Germinal center (tissue), 1 donor: ENCODE measurements around the gene BRD4.

ENCODE experiments used
- DNase-seq: peaks from one replicate; pipeline ENCODE4 v3.0.0; 2012; ENCODE audit warnings: mixed read lengths, low spot score

Gene BRD4

DNA sequence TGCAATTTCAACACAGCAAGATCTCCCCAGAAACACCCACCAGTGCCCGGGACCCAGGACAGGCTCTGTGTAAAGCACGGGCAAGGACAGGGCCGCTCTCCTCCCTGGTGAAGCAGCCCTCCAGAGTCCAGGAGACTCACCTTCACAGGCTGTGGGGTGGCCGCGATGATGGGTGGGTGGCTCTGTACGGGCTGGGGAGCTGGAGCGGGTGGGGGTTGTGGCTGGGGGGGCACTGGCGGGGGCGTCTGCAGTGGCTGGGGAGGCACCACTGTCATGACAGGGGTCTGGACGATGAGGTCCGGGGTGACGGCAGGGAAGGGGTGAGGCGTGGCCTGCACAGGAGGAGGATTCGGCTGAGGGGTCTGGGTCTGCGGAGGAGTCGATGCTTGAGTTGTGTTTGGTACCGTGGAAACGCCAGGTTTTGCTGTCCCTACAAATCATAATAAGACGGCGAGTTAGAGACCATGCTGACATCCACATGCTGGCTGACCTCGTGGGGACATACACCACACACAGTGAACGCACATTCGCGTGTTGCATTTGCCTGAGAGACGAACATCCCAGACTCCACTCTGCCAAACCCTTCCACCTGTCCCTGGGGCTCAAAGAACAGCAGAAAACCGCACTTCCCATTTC, 67.0 kb downstream of the BRD4 start:
- DNase-seq, result no peak

GRCh38 chr19:15264933-15265206, 67.5 kb downstream of the BRD4 start:
- no peak for DNase-seq

DNA sequence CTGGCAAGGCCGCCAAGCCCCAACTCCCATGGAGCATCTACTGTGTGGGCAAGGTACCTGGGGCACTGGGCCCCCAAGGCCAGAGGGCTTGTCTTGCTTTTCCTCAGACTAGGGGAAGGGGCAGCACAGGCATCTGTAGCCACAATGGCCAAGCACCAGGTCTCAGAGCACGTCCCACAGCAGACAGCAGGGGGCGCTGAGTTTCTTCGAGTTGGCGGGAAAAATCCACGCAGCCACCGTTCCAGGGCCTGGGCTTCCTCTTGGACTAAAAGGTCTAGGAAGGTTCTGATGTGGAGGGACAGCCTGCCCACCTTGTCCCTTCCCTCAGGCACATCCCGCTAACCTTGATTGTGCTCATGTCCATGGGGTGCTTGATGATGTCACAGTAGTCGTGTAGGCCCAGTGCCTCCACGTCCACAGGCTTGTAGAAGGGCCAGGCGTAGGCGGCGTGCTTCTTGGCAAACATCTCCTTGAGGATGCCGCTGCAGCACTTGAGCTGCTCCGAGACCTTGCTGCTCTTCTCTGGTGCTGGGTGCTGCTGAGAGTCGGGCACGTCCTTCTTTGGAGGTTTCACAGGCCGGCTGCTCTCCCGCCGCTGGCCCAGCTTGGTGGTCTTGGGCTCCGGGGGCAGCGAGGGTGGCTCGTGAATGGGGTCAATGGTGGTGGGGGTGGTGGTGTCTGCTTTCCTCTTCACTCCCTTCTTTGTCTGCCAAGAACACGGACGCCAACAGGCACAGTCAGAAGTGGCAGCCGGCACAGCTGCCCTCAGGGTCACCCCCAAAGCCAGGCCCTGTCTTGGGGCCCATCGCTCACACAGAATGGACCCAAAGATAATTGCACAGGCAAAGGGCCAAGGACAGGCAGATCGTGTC, 68.0 kb downstream of the BRD4 start:
- peak; percentile 66 for DNase-seq

- DNase-seq, result no peak
Measured at GRCh38 chr19:15263361-15263985, 68.9 kb downstream of the BRD4 start.

DNA sequence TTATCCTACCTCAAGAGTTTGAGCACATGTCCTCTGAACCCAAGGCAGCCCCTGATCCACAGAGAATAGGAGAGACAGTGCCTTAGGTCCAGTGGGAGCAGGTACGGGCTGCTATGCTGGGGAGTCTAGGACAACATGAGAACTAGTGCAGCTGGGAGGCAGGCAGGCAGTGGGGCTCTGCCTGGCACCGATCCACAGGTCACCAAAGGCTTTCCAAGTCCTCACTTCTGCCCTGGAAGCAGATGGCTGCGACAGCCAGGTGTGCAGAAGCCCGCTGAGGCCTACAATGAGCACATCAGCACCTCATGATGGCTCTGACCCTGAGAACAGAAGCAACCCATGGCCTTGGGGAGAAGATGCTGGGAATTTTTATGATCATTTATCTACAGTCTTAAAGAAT, 70.3 kb downstream of the BRD4 start:
- DNase-seq, result no peak

DNA sequence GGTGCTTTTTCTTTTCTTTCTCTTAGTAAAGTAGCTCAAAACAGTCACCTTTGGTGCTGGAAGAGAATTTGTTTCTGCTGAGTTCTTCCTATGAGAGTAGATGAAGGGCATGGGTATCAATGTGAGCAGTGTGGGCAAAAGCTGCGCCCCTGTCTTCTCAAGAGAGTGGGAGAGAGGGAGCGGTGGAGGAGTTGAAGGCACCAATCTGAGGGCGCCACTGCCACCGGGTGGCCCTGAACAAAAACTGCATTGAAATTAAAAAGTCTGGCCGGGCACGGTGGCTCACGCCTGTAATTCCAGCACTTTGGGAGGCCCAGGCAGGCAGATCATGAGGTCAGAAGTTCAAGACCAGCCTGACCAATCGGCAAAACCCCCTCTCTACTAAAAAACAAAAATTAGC, 71.4 kb downstream of the BRD4 start:
- no peak for DNase-seq

DNA sequence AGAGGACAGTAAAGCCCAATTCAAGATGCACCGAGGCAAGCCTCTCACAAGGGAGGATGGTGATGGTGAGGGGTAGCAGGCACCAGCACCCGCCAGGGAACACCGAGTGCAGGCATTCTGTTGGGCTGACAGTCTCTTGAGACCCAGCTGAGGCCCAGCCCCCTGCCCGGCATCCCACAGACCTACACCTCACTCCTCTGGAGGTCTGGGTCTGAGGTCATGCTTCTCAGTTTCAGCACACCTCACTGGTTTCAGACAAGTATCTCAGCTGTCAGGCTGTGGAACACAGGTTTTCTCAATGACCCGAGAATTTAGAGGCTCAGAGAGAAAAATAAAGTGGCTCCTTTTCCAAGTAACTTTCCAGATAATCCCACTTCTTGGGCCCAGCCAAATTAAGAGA, 72.4 kb downstream of the BRD4 start:
- no peak for DNase-seq

DNA sequence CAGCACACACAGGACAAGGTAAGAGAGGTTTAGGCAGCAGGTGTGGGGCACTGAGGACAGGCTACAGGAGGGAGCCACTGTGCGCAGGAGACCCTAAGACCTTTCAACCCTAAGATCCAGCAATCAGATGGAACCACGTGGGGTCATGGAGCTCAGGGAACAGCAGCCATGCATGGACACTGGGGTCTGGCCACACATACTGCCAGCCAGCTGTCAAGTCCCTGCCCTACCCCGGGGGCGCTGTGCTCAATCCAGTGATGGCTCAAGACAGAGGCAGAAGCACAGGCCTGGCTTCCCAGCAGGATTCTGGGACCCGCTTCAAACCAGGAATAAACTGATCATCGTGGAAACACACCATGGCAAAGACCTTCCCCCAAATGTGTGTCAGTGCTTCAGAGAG, 74.6 kb downstream of the BRD4 start:
- DNase-seq, result no peak

GRCh38 chr19:15256708-15257331, 75.5 kb downstream of the BRD4 start:
- no peak for DNase-seq

DNA sequence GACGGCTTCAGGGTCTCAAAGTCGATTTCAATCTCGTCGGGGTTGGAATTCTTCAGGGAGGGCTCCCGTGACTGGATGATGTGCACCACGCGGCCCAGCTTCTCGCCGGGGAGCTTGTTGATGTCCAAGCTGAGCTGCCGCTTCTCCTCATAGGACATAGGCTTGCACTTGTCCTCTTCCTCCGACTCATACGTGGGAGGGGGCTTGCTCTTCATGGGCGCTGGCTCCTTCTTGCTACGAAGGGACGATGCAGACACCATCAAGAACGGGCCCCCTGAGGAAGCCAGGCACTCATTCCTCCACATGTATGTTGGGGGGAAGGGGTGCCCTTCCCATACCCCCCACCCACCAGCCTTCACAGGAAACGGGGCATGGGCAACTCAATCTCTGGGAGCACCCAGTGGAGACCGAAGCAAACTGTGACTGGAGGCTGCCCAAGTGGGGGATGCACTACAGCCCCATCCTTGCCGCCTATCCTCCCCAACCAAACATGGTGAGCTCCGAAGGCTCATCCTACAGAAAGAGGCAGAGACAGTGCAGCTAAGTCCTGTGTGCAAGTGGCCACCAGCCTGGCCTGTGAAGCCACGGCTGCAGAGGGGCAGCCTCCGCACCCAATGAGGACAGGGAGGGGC, 76.9 kb downstream of the BRD4 start:
- DNase-seq, result no peak

DNA sequence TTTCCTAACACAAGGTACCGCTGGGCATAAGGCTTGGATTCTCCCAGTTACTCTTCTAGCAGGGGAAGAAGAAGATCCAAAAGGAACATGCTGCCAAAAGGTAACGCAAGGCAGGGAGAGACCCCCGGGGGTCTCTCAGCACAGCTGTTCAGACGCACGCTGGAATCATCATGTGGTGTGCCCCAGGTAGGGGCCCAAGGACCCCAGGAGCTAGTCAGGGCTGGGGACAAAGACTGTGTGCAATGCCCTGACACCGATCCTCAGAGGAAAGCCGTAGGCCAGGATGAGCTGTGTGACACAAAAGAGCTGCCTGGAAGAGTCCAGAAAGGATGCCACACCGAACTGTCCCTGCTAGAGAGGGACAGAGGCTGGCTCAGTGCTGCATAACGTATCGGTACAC, 77.8 kb downstream of the BRD4 start:
- no peak for DNase-seq

DNA sequence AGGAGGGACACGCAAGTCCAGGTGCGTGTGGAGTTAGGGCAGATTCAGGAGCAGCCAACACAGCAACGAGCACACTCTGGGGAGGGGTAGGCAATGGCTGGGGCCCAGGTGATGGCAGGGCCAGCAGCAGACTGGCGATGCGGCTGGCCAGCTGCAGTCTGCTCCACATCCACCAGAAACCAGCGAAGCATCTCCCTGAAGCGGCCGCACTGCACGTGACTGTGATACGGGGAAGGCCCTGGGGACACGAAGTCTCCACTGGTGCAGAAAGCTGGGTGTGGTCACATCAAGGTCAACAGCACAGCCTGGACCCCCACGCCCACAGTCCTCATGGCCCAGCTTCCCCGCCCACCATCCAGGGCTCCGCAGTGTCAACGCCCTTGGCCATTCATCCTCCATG, 78.8 kb downstream of the BRD4 start:
- DNase-seq, result no peak

DNA sequence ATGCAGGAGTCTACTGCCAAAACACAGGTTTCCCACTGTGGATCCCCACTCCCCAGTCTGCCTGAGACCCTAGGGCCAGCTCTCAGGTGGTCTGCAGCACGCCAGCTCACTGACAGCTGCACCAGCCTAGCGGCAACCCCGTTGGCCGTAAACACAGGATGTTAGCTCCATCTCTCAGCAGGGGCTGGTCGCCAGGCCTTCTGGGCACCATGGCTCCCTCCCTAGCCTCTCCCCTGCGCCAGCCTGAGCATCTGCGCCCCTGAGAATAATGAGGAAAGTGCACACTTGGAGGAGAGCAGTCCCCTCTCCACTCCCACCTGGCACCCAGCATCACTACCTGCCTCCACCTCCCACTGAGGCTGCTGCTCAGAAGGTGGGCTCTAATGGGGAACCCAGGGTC, 79.3 kb downstream of the BRD4 start:
- DNase-seq, result no peak

- DNase-seq, result no peak
Measured at GRCh38 chr19:15252398-15253018, 79.8 kb downstream of the BRD4 start.

- DNase-seq, result no peak
Measured at GRCh38 chr19:15251749-15252397, 80.5 kb downstream of the BRD4 start.

GRCh38 chr19:15251010-15251748, 81.2 kb downstream of the BRD4 start:
- DNase-seq, result no peak

- DNase-seq, result no peak
Measured at GRCh38 chr19:15250640-15250993, 81.7 kb downstream of the BRD4 start.

- DNase-seq, result no peak
Measured at GRCh38 chr19:15249972-15250639, 82.2 kb downstream of the BRD4 start.

GRCh38 chr19:15249528-15249874, 82.8 kb downstream of the BRD4 start:
- DNase-seq, result no peak
